ENCODE results near the gene S100A12.
"Not testable (repeated sequence)": the region's sequence is repeated elsewhere in the genome, so short reads cannot be mapped to it uniquely, and the experiment has no call there.

Gene S100A12

DNA sequence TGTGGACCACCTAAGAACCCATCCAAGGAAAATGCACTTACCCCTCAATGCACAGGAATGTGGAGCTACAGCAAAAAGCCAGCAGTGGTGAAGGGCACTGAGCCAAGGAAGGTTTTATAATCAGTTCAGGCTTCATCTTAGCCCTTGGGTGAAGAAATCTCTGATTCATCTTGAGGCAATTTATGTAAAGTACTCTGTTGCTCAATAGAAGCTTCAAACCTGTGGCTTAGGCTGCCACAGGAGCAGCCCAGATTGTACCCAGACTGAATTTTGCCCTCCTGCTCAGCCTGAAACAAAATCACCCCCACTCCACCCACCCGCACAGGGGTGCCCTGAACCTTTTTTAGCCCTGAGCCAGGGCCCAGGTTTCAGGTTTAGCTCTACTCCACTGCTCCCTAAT is at the start of gene S100A12:
S100A12 (minus strand) TSS at position 111 of the 400 bp plus-strand sequence. CDS start 1,029 bp downstream, outside the sequence.
- Histone ChIP-seq H3K36me3 (ENCODE audit: control insufficient read depth, insufficient read depth, low read length) (no peaks in the 10 kb centered on the region), H3K4me3 (replicated peaks; ENCODE audit: low read depth, low read length) (no peak within 1 kb of the TSS), H3K27me3 (replicated peaks; ENCODE audit: control insufficient read depth, insufficient read depth, low read length) (no peaks in the 10 kb centered on the region; the same call in none of the 2 replicates)
- TF ChIP-seq, protein P1, sequence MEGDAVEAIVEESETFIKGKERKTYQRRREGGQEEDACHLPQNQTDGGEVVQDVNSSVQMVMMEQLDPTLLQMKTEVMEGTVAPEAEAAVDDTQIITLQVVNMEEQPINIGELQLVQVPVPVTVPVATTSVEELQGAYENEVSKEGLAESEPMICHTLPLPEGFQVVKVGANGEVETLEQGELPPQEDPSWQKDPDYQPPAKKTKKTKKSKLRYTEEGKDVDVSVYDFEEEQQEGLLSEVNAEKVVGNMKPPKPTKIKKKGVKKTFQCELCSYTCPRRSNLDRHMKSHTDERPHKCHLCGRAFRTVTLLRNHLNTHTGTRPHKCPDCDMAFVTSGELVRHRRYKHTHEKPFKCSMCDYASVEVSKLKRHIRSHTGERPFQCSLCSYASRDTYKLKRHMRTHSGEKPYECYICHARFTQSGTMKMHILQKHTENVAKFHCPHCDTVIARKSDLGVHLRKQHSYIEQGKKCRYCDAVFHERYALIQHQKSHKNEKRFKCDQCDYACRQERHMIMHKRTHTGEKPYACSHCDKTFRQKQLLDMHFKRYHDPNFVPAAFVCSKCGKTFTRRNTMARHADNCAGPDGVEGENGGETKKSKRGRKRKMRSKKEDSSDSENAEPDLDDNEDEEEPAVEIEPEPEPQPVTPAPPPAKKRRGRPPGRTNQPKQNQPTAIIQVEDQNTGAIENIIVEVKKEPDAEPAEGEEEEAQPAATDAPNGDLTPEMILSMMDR (IDR thresholded peaks at IDR 0.05; ENCODE audit: insufficient read depth, low read length, poor library complexity, severe bottlenecking), result no peak
- no peak for DNase-seq (ENCODE audit: extremely low read depth, insufficient read length)

DNA sequence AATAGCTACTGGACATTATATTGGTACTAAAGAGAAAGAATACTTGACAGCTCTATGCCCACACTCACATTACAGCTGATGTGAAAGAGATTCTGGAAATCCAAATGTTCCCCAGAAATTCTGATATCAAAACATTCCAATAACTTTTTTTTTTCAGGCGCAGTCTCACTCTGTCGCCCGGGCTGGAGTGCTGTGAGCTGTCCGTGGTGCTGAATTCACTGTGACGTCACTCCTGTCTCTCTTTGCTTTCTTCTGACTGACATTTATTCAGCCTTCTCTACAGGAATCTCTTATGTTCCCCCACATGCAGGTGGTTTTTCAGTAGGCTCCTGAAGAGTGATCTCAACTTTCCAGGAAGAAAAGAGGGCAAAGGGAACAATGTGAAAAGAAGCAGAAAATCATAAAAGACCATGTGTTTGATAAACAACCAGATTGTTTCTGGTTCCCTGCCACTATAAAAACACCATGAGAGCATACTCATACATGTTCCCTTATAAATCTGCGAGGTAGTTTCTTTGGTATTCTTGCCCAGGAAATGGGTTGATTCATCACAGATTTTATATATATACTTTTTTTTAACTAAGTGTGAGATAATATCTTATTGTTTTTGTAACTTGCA is 47.1 kb upstream of the S100A12 start:
- H3K27me3 ChIP-seq (replicated peaks; ENCODE audit: control insufficient read depth, insufficient read depth, low read length), result no peaks in the 10 kb centered on the region
- H3K4me3 ChIP-seq (replicated peaks; ENCODE audit: low read depth, low read length), result no peak overlapping the region
- TF ChIP-seq, protein P1 (IDR thresholded peaks at IDR 0.05; ENCODE audit: insufficient read depth, low read length, poor library complexity, severe bottlenecking), result no peak
- no peak for DNase-seq (ENCODE audit: extremely low read depth, insufficient read length)
- H3K36me3 ChIP-seq (ENCODE audit: control insufficient read depth, insufficient read depth, low read length), result no peaks in the 10 kb centered on the region

DNA sequence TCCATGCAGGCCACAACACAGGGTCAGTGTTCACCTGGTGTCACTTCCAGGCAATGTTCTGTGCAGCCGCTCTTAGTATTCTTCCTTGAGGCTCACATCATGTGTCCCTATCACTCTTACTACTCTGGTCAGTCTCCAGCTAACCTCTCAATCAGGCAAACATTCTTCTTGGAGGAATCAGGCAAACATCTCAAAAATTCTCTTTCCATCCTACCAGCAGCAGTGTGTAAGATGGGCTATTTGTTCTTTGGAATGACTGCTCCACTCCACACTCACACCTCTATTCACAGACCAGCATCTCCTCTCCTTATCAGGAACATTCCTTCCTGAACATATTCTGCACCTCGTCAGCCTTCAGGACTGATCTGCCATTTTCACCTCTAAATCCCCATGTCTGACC is 44.9 kb upstream of the S100A12 start:
- Histone ChIP-seq H3K27me3 (replicated peaks; ENCODE audit: control insufficient read depth, insufficient read depth, low read length) (no peaks in the 10 kb centered on the region), H3K36me3 (ENCODE audit: control insufficient read depth, insufficient read depth, low read length) (no peaks in the 10 kb centered on the region), H3K4me3 (replicated peaks; ENCODE audit: low read depth, low read length) (no peak overlapping the region)
- DNase-seq (ENCODE audit: extremely low read depth, insufficient read length), result no peak
- TF ChIP-seq, protein P1 (IDR thresholded peaks at IDR 0.05; ENCODE audit: insufficient read depth, low read length, poor library complexity, severe bottlenecking), result no peak

DNA sequence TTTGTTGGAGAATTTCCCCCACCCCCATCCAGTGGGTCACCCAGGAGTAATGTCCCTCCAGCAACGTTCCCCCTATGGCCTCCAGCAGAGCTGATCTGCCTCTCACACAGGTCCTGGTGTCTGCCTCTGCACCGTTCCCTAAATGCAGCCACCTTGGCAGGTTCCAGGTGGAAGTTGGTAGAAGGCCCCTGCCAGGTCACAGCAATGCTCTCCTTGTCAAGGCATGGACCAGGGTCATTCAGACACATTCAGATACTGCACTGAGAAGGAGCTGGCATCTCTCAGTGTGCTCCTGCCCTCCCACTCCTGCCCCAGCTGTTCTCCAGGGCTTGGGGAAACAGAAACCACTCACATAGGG is 44.0 kb upstream of the S100A12 start:
- not testable (repeated sequence) for DNase-seq (ENCODE audit: extremely low read depth, insufficient read length); H3K36me3 ChIP-seq (ENCODE audit: control insufficient read depth, insufficient read depth, low read length); H3K27me3 ChIP-seq (replicated peaks; ENCODE audit: control insufficient read depth, insufficient read depth, low read length); H3K4me3 ChIP-seq (replicated peaks; ENCODE audit: low read depth, low read length)

DNA sequence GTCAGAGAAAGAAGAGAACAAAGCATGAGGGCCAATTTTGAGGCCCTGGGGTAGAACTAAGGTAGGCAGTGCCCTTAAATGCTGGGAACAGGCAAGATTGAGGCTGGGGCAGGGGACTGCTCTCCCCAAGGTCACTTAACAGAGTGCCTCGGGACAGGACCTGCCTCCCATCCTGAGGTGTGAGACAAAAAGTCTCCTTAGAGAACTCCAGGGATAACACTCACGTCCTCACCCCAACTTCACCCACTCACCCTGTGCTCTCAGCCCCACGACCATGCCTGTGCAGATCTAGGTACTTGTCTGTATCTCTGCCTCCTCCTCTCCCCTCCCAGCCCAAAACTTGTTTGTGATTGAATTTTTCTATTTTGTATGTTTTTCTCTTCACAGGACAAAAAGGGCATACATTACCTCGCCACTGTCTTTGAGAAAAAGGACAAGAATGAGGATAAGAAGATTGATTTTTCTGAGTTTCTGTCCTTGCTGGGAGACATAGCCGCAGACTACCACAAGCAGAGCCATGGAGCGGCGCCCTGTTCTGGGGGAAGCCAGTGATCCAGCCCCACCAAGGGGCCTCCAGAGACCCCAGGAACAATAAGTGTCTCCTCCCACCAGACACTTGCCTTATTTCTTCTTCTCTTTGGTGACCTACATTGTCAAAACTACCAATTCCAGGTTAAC is 43.5 kb upstream of the S100A12 start:
- not testable (repeated sequence) for H3K36me3 ChIP-seq (ENCODE audit: control insufficient read depth, insufficient read depth, low read length); DNase-seq (ENCODE audit: extremely low read depth, insufficient read length); H3K4me3 ChIP-seq (replicated peaks; ENCODE audit: low read depth, low read length); H3K27me3 ChIP-seq (replicated peaks; ENCODE audit: control insufficient read depth, insufficient read depth, low read length)

DNA sequence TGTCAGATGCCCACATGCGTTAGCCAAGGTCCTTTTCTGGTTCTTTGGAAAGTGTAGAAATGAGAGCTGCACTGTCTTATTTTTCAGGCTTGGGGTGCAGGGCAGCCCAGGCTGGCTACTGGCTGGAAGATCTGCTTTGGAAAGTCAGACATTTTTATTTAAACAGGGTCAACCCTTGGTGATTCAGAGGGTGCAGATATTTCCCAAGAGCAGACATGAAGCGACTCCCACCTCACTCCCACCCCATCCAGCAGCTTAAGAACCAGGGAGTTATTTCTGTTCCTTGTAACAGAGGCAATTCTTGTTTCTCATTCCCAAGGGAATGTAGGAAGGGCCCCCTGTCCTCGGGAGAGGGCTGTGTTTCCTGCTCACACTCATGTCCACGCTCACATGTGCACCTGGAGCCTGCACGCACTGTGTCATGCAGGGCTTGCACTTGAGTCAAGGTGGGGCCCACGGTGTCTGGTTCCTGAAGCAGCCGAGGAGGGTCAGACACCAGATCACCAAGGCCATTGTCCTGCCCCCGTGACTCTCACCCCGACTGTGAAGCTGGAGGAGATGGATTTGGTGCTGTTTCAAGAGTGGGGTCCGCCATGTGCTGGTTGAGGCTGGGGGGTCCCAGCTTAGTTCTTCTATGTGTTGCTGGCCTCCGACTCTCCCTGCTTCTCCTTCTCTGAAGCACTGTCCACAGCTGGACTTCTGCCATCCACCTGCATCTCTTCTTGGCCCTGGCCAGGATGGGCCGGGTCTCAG is 41.9 kb upstream of the S100A12 start:
- TF ChIP-seq, protein P1 (IDR thresholded peaks at IDR 0.05; ENCODE audit: insufficient read depth, low read length, poor library complexity, severe bottlenecking), result no peak
- no peak for DNase-seq (ENCODE audit: extremely low read depth, insufficient read length)

More for the DNA sequence above, 41.9 kb upstream of the S100A12 start:
- H3K4me3 ChIP-seq (replicated peaks; ENCODE audit: low read depth, low read length), result no peak overlapping the region
- no peaks in the 10 kb centered on the region for H3K27me3 ChIP-seq (replicated peaks; ENCODE audit: control insufficient read depth, insufficient read depth, low read length)
- no peaks in the 10 kb centered on the region for H3K36me3 ChIP-seq (ENCODE audit: control insufficient read depth, insufficient read depth, low read length)
